ENCODE measurements around the gene KIF26B.

The KIF26B gene

GRCh38 chr1:245211035-245211749 is 56.4 kb downstream of the KIF26B start:
- no peak for DNase-seq

- DNase-seq = no peak
Measured at GRCh38 chr1:245211761-245212160, 57.0 kb downstream of the KIF26B start.

GRCh38 chr1:245212221-245212710 is 57.5 kb downstream of the KIF26B start:
- no peak for DNase-seq

- peak; percentile 41 for DNase-seq
Measured at GRCh38 chr1:245213066-245213831, 58.5 kb downstream of the KIF26B start.

GRCh38 chr1:245215071-245215470 is 60.3 kb downstream of the KIF26B start:
- no peak for DNase-seq

- no peak for DNase-seq
Measured at GRCh38 chr1:245216366-245217115, 61.8 kb downstream of the KIF26B start.

- DNase-seq = no peak
Measured at GRCh38 chr1:245217853-245218608, 63.2 kb downstream of the KIF26B start.

- no peak for DNase-seq
Measured at GRCh38 chr1:245220381-245220985, 65.7 kb downstream of the KIF26B start.

GRCh38 chr1:245221805-245222204 is 67.0 kb downstream of the KIF26B start:
- DNase-seq = no peak

GRCh38 chr1:245222931-245223595 is 68.3 kb downstream of the KIF26B start:
- DNase-seq = no peak

GRCh38 chr1:245225322-245226202 is 70.8 kb downstream of the KIF26B start:
- DNase-seq = no peak

GRCh38 chr1:245226203-245226499 is 71.4 kb downstream of the KIF26B start:
- no peak for DNase-seq

GRCh38 chr1:245229051-245229450 is 74.3 kb downstream of the KIF26B start:
- no peak for DNase-seq

GRCh38 chr1:245232931-245233330 is 78.1 kb downstream of the KIF26B start:
- DNase-seq = no peak

GRCh38 chr1:245234217-245235081 is 79.7 kb downstream of the KIF26B start:
- DNase-seq = peak; percentile 59

- no peak for DNase-seq
Measured at GRCh38 chr1:245235156-245235555, 80.4 kb downstream of the KIF26B start.

GRCh38 chr1:245240648-245241165 is 85.9 kb downstream of the KIF26B start:
- no peak for DNase-seq

GRCh38 chr1:245241526-245242130 is 86.8 kb downstream of the KIF26B start:
- DNase-seq = no peak

- DNase-seq = no peak
Measured at GRCh38 chr1:245242989-245243388, 88.2 kb downstream of the KIF26B start.

Measured in NCI-H345 (cell line).